Stimulated activated CD4-positive, alpha-beta T cell treated with anti-CD3 and anti-CD28 coated beads, Interleukin-4, amount 100 ng/mL, for 4 hours (primary cell): Measurements from ENCODE around the gene ANKRD44.
A peak's percentile ranks its signal among the peaks of the same experiment; 100 is the strongest.
"Not testable (repeated sequence)": the region's sequence is repeated elsewhere in the genome, so short reads cannot be mapped to it uniquely, and the experiment has no call there.

ENCODE experiments used
- DNase-seq, 2 experiments: peaks; one replicate each; pipeline ENCODE4 v3.0.0-alpha.2; 2020

ANKRD44 gene

DNA sequence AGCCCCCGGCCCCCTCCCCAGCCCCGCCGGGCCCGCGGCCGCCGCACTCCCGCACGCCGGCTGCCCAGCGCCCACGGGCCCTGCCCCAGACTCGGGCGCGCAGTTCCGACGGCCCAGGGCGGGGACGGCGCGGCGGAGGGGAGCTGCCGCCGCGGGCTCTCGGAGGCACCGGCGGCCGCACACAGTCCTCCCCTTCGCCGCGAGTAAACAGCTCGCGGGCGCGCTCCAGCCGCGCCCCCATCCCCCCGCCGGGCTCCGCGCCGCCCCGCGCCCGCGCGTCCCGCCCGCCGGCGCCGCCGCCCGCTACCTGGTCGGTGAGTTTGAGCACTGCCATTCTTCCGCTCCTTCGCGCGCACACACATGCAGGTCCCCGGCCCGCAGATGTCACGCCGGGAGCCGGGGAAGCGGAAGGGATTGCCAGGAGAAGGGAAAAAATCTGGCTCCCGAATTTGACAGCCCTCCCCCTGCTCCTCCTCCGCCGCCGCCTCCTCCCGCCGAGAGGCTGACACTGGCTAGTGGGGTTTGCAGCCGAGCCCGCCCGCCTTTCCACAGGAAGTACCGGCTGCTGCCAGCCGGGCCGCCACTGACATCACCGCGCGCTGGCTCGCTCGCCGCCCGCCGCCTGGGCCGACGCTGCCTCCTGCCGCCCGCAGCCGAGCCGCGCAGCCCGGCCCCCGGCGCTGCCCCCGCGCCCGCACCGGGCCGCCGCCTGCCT lies at the start of gene ANKRD44:
Gene ANKRD44, minus strand, starts transcription at position 510 of the 715 bp plus-strand sequence. Its CDS starts 176 bp downstream, at position 334.
- DNase-seq: peak; percentile 83 to 87

DNA sequence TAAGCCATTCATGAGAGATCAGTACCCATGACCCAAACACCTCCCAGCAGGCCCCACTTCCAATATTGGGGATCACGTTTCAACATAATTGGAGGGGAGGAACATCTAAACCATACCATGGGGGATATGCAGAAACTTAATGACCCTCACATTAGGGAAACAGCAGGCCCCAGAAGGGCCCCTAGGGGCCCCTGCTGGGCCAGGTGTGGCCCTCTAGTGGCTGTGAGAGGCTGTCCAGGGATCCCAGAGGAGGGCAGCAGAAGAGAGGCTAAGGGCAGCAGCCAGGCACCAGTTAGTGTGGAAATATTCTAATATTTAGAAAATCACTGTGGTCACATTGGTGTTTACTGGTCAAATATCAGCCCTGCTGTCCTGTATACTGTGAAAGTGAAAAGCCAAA lies 49.3 kb upstream of the ANKRD44 start:
- DNase-seq: no peak

DNA sequence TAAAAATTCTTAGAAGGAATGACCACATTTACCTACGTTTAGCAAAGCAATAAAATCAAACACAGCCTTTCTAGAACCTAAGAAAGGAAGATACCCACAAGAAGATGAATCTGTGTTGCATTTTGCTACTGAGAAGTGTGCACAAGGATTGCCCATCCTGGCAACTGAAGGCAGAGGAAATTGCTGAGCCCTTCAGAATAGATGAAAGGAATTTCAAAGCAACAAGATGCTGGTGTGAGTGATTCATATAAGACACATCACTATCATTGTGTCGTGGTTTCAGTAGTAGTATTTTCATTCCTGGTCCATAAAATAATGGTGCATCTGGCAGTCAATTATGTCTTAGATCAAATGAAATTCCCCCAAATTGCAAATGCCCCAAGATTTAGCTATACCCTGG lies 48.4 kb upstream of the ANKRD44 start:
- DNase-seq: no peak

- DNase-seq: no peak
Observed at GRCh38 chr2:197357986-197358385, 47.4 kb upstream of the ANKRD44 start.

GRCh38 chr2:197356136-197356535 lies 45.6 kb upstream of the ANKRD44 start:
- DNase-seq: no peak

GRCh38 chr2:197354169-197354558 lies 43.6 kb upstream of the ANKRD44 start:
- no peak for DNase-seq

DNA sequence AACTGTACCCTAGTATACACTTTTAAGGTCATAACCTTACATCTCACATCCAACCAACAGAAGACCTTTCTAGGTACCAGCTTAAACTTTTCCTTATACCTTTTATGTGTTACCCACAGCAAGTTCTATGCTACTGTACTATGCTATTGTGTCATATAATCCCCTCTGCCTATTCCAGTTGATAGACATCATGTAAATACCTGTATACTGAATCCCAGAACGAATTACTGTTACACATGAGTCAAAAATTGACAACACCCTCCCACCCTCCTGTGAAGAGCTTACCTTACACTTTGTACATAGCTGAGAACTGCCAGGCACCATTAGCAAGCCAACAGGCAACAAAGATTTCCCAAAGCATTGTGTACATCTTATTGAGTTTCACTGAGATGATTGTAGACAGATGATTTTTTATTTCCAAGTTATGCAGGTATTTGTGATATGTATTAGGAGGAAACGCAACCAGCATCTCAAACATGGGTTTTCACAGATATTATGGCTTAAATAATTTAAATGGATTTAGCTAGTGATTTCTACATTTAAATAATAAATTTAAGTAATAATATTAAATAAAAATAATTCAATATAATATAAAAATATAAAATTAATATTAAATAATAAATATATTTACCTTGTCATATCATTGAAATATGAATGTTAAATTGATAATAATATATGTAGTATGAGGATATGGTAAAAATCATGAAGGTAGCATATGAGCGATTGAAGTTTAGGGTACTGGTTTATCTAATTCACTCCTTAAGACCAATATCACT lies 43.0 kb upstream of the ANKRD44 start:
- DNase-seq: no peak

- no peak for DNase-seq
Observed at GRCh38 chr2:197349699-197350098, 39.1 kb upstream of the ANKRD44 start.

DNA sequence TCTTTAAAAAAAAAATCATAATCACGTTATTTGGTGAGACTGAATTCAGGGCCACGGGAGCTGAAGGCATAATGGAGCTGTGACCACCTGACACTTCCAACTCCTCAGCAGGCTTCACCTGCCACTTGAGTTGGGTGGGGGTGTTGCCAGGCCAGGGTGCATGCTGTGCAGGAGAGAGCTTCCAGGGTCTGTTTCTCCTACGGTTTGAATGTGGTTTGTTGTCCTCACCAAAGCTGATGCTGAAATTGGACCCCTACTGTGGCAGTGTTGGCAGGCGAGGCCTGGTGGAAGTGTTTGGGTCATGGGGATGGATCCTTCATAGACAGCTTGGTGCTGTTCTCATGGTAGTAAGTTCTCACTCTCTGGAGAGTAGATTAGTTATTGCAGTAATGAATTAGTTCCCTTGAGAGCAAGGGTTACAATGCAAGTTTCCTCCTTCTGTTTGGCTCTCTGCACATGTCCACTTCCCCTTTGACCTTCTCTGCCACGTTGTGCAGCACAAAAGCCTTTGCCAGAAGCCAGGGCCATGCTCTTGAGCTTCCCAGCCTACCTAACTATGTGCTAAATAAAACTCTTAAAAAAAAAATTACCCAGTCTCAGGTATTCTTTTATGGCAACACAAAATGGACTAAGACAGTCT lies 38.3 kb upstream of the ANKRD44 start:
- DNase-seq: no peak

- no peak for DNase-seq
Observed at GRCh38 chr2:197345846-197346370, 35.3 kb upstream of the ANKRD44 start.

DNA sequence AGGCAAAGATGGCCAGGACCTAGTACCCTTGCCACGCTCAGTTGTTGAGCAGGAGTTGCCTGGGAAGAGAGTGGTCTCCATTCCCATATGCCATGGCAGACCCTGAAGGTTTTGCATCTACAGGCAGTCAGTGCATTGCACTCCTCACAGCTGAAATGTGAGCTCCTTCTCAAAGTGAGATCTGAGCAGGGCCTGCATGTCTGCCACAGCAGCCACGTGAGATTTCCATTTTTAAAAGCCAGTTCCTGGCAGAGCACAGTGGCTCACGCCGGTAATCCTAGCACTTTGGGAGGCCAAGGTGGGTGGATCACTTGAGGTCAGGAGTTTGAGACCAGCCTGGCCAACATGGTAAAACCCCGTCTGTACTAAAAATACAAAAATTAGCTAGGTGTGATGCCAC lies 33.4 kb upstream of the ANKRD44 start:
- DNase-seq: not testable (repeated sequence)

DNA sequence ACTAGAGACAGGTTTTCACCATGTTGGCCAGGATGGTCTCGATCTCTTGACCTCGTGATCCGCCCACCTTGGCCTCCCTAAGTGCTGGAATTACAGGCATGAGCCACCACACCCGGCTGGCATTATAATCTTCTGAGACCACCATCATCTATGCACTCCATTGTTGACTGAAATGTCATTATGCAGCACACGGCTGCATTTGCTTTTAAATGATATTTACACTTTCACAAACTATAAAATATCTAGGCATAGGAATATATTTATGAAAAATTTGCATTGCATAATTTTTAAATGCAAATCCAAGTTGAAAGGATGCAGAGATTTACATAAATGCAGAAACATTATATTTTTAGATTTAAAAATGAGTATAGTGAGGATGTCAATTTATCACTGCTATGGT lies 30.0 kb upstream of the ANKRD44 start:
- DNase-seq: no peak

DNA sequence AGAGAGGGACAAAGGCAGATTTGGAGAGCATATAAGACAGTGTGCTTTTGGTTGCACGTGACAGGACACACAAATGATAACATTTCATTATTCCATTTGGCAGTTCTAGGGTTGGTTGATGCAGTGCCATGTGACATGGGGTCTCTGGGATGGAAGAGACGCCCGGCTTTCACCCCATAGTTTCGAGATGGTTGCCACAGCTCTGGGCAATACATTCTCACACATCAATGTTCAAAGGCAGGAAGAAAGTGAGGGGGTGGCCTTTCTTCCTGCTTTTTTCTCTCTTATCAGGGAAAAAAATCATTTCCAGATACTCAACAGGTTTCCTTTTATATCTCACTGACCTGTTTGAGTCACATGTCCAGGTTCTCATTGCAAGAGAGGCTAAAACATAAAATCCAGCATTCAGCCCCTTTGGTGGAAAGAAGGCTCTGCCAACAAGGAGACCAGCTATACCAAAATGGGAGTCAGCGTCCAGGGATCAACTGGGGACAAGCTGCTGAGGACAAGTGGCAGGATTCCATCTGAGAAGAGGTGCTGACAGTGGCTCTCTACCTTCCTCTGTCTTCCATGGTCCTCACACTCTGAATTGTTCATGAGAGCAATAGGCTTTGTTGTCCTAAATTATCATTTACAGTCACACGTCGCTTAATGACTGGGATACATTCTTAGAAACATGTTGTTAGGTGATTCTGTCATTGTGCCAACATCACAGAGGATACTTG lies 29.1 kb upstream of the ANKRD44 start:
- DNase-seq: no peak

DNA sequence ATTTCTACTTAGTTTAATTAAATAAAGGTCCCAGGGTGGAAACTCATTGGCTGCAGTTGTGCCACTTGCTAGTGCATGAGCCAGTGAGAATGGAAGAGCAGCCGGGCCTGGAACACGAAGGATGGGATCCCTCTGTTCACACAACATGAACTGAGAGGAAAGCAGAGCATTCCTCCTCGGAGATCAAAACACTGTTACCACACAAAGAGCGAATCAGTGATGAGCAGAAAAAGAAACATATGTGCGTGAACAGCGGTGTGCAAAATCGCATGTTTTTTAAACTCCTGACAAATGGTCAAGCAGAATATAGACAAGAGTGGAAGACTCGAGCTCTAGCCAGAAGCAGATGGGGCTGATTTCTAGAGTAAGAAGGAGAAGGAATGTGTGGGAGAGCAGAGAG lies 28.4 kb upstream of the ANKRD44 start:
- no peak for DNase-seq

GRCh38 chr2:197332641-197333040 lies 22.1 kb upstream of the ANKRD44 start:
- DNase-seq: no peak

GRCh38 chr2:197328461-197328860 lies 17.9 kb upstream of the ANKRD44 start:
- no peak for DNase-seq

DNA sequence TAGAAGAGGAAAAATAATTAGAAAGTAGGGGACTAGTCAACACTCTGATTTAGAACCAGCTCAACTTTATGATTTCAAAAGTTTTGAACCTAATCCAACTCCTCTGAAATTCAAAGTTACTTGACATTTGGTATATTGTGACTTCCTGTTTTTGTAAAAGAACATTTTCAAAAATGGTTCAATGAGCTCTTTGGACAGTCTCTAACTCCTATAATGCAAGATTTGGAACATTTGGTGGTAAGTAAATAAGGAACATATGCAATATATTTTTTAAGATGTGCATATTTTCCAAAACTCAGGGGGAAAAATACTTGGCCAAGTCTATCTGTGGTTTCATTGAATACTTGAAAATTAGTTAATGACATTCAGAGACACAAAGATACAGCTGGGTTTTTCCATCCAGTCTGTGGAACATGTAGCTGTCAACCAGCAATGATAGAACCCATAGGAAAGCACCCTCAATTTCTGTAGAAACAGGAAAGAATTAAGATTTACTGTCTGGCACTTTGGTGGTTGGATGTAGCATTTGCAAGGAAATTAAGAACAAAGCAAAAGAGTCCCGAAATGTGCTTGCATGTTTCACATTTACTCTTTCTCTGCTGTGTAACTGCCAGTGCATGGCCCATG lies 17.0 kb upstream of the ANKRD44 start:
- no peak for DNase-seq

DNA sequence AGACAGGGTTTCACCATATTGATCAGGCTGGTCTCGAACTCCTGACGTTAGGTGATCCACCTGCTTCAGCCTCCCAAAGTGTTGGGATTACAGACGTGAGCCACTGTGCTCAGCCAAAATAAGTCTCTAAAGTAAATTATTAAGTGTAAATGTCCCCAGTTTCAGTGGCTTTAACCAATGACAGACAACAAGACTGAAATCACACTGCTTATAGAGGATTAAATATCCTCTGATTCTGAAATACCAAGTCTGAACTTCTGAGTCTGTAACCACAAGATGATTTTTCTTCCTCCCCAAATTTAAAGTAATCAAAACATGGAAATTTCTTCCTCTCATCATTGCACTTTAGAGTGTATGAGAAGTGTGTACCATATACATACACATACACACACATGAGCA lies 16.5 kb upstream of the ANKRD44 start:
- DNase-seq: no peak

DNA sequence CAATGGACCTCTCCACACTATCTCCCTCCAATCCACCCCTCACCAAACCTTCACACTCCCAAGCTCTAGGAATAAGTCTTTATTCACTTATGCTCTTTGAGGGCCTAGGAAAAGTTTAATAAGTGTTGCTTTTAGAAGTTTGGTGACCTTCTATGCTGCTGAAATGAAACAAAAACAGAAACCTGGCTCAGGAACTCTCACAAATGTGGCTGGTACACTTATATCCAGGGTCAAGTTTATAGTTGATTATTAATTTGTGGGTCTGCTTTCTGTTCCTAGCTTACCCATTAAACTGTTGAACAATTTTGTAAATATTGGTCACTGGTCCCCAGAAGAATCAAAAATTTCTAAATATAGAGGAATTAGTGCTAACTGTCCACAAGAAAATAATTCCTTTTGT lies 14.2 kb upstream of the ANKRD44 start:
- no peak for DNase-seq

GRCh38 chr2:197322724-197323720 lies 12.4 kb upstream of the ANKRD44 start:
- no peak for DNase-seq

DNA sequence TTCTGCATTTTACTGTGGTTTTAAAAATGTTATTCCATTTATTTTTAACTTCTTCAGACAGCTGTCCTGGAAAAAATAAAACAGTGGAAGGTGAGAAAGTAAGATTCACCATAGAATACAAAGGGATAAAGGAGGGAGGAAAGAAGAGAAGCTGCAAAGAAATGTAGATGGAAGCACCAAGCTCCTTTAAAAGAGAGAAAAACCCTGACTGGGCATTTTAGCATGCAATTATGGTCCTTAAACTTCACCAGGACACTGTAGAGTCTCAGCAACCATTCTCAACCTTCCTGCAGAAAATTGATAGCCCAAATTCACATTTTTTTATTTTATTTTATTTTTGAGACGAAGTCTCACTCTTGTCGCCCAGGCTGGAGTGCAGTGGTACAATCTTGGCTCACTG lies 11.6 kb upstream of the ANKRD44 start:
- no peak for DNase-seq
